Measurements from ENCODE around the gene ALG8. TPM values are rescaled to one million over a fixed set of nuclear protein-coding genes. Genes with fewer than 3 reads are reported as not detected.

Gene ALG8
- total and polyA plus RNA-seq, 2 of the 8 experiments (the other 6 are each of a cell fraction or from before 2014, with no cell fraction given): 66.7 to 84.3 TPM

DNA sequence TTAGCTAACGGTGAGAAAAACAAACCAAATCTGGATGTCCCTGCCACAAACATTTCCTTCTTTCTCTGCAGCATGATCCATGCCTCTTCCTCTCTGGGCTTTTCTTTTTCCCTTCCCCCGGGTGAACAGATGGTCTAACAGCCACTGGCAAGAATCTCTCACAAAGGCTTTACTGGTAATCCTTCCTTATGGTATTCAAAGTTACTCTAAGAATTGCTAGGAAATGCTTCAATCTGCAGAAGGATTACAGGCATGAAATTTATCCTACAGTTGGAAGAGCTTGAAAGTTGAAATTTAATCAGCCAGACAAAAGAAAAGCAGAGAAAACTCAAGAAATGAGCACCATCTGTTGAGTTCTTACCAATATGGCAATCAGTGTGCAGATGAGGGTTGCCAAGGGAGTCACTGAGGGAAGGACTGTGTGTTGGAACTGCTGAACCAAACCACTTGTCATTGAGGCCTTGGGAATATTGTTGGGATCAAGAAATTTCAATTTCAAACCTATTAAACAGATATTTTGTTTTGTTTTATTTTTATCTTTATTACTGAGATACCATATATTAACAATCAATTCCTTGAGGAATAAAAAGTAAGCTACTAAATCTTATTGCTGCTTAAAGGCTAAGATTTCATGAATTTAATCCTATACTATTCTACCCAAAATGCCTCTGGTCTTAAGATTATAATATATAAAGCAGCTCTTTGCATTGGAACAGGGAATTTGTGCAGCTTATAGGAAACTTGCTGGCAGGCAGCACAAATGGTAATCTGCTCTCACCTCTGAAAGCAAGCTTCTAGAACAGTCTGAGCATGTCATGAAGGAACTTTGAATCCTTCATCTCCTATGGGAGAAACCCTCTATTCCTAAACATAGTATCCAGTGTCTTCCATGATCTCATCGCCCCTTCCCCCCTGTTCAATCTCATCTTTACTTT lies 30.1 kb downstream of the ALG8 start (continued):
- TF ChIP-seq EZH2 (IDR thresholded peaks at IDR 0.05; ENCODE audit: low read depth, low read length, severe bottlenecking) (no peak), KDM4A (IDR thresholded peaks at IDR 0.05; ENCODE audit: low read depth, low read length, severe bottlenecking) (no peak), BRCA1 (IDR thresholded peaks at IDR 0.05; ENCODE audit: low read depth, low read length) (no peak)
